Lung microvascular endothelial cell (primary cell): Measurements from ENCODE around the gene LY6G5C. TPM values are rescaled to one million over a fixed set of nuclear protein-coding genes. Genes with fewer than 3 reads are reported as not detected.

ENCODE experiments used
- DNase-seq, 2 donors: peaks; one replicate each; pipeline versions ENCODE4 v3.0.0 to v3.0.0-alpha.2; 2010; ENCODE audit warnings: low read depth in 2 of 2
- total RNA-seq: library from RNA; depleted of rRNA; stranded (reverse); fragments of >200 nt; gene quantifications from 2 replicates; pipeline ENCODE4 v1.2.1, GENCODE V29; 2014

The LY6G5C gene
- total RNA-seq, 1 donor from 2014 or later, result 1.4 TPM

DNA sequence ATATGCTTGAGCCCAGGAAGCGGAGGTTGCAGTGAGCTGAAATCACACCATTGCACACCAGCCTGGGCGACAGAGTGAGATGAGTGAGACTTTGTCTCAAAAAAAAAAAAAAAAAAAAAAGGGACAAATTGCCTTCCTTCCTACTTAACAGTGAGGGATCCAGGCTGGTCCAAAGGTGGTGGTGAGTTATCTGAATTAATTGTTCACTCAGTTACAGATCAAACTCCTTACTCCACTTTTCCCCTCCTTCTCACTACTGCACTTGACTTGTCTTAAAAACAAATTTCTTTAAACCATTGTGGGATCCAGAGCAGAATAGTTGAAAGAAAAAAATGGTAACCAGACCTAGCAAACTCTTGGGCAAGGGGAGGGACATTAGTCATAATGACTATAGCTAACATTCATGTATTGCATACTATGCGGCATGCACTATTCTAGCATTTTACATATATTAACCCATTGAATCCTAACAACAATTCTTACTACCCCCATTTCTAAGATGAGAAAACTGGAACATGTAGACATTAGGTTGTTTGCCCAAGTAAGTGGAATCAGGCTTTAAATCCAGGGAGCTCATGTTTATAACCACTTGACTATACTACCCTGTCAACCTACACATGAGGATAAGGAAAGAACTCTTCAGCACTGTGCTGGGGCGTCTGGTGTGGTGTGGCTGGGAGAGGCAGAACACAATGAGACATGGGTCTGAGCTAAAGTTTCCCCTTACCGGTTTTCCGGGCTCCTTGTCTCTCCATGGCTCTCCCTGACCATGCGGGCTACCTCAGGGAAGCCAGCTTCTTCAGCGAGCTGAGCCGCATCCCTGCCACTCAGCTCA lies 17.5 kb downstream of the LY6G5C start:
- no peak for DNase-seq

DNA sequence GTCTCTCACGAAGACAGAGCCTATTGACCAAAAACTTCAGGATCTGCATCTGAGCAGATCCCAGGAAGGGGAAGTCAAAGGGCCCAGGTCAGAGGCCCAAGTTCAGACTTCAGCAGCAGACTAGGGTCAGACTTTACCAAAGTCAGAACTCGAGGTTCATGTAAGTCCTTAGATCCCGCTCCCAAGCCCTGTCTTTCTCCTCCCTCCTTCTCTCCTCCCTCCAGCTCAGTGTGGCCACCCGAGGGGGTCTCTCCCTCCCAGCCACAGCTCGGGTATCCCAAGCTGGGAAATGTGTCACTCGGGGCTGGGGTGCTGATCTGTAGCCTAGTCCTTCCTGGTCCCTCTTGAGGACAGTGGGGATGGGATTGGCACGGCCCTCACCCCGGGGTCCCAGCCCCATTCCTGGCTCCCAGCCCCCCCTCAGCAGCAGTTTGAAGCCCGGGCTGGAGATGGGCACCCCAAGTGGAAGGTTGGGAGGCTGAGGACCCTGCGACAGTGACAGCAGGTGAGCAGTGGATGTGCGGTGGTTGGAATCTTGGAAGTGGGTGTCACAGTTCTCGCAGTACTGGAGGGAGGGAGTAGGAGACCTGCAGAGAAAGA lies 18.6 kb downstream of the LY6G5C start:
- no peak for DNase-seq

DNA sequence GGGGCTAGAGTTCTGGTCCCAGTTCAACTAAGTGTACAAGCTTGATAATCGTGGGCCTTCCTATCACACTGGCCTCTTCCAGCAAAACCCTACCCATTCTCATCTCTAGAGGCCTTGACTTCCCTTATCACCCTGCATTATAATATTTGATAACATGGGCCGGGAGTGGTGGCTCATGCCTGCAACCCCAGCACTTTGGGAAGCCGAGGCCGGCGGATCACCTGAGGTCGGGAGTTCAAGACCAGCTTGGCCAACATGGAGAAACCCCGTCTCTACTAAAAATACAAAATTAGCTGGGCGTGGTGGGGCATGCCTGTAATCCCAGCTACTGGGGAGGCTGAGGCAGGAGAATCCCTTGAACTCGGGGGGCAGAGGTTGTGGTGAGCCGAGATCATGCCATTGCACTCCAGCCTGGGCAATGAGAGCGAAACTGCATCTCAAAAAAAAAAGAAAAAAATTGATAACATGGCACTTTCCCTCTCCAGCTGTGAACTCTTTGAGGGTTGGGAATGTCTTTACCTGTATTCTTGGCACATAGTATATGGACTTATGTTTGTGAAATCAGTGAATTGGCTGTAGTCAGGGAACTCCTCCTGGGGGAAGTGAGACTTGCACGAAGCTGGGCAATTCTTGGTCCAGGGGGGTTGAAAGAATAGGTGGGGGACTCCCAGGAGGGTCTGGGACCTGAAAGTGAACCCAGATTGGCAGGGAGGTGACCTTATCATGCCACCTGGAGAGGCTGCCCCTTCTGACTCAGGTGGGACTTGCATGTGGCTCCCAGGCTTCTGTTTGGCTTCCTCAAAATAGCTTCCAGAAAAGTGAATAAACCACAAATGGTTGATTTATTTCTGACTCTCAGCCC lies 19.4 kb downstream of the LY6G5C start:
- no peak for DNase-seq

DNA sequence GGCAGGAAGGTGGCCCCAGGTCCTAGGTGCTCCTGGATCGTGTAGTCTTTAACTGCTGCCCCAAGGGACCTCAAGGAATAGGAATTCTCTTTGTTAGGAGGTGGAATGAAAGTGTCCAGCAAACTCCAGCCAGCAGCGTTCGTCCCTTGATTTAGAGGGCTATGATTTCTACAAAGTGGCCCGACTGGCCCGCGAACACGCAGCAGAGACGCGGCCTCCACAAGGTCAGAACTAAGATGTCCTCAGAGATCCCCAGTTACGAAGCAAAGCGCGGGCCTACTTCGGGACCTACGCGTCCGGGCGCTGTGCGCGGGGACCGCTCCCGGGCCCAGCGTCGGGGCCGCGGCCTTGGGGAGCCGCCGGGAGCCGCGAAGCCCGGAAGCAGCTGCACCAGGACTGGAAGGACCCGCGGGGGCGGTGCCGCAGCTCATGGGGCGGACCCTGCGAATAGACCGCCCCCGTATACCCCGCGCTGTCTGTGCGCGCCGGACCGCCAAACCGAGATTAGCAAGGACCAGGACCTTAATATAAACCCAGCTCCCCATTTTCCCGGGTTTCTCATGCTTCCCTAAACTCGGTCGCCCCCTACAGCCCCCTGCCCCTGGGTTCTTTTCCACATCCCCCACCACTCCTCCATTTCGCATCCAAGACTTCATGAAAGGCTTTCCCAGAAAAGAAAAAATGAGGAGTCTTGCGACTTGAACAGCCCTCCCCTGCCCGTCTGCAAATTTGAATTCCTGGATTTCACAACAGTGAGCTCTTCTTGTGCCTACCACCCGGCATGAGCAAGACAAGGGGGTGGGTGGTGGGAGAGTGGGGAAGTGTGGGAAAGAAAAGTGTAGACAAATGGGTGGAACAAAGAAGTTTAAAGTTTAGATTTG lies 20.2 kb downstream of the LY6G5C start, which contains the start of gene C6orf47:
Gene C6orf47 (minus strand): TSS at position 398 of the 881 bp plus-strand sequence. CDS start 831 bp downstream, outside the sequence.
- DNase-seq, result peak; percentile 86 to 88

DNA sequence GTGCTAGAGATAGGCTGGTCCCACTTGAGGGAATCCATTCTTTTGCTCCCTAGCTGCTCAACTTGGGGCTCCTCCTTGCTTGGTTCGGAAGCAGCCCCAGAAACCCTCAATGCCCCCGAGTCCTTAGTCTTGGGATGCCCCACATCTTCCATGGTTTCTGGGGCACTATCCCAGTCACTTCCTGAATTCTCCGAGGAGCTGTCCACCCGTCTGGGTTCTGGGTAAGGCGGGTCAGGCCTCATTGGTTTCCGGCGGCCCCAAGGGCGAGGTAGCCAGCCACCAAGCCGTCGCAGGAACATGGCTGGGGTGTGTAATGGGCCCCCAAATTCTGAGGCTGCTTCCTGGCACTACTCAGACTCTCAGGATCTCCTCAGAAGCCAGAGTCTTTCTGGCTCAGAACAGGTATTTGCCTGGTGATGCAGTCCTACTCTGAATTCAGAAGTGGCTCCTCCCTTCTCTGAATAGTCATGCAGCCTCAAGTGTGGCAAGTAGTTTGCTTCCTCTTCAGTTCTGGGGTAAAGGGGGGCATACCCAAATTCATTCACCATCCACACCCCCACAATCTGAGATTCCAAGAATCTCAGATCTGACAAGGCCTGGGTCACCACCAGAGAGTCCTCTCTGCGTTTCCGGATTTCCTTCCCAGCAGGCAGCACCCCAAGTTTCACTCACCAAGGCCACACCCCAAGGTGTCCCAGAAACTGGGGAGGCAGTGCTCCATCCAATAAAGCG lies 21.1 kb downstream of the LY6G5C start:
- peak in 1 of 2 donors; percentile 56 for DNase-seq

DNA sequence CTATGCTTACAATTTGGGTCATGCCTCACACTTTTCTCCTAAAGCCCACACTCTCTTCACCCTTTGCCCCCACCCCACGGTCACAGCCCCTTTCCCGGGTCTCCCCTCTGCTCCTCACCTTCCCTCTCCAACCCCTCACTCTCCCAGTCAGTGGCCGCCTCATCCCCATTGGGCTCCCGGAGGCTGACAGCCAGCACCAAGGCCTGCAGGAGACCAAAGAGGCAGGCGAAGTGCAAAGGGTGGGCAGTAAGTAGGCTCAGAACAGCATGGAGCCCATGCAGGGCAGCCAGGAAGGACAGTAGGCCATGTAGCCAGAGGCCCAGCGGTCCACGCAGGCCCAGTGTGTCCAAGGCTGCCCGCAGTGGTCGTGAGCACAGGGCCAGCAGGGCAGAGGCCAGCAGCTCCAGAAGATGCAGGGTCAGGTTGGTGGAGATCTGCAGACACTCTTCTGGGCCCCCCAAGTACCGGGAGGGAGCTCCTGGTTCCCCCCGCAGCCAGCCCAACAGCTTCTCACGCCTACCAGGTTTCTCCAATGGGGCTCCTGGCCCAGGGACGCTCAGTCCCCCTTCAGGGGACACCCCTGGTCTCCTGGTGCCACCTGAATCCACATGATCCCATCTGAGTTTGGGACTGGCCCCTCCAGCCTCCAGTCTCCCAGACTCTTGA lies 21.8 kb downstream of the LY6G5C start:
- no peak for DNase-seq

DNA sequence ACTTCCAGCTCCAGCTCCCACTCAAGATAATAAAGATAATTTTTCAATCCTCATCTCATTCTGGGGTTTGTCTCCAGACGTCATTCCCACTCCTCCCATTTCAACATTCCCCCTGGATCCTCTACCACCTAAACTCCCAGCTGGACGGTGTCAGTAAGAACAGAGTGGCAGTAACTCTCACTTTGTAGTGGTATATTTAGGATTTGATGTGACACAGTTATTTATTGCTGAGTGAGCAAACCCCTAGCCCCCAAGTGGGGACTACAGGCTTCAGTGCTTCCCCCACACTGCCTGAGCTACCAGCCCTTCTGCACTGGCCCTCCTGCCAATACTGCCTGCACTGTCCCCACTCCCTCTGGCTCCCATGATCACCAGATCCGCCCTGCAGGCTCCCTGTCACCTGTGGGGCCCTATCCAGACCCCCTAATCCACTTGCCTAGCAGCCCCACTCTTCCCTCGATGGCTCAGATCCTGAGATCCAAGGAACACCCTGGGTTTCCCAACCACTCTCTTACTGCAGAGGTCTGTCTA lies 22.6 kb downstream of the LY6G5C start:
- DNase-seq, result no peak

DNA sequence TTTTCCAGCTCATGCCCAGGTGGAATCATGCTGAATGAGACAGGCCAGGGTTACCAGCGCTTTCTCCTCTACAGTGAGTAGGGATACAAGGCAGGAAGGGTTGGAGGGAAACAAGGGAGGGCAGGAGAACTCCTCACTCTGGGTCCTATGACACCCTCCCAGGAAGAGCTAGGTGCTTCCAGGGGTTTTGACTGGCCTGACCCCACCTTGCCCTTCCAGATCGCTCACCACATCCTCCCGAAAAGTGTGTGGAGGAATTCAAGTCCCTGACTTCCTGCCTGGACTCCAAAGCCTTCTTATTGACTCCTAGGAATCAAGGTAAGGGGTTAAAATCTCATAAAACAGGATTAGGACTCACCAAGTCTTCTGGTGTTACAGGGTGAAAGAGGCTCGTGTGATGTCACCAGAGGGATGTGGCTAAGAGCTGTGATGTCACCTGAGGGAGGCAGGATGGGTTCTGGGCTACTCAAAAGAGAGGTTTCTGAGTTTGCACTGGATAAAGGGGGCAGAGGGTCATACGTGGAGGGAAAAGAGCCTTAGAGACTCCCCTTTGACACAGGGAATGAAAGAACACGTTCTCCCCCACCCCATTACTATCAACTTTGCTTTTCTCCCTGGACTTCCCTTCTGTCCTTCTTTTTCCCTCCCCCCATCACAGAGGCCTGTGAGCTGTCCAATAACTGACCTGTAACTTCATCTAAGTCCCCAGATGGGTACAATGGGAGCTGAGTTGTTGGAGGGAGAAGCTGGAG lies 23.3 kb downstream of the LY6G5C start:
- no peak for DNase-seq

DNA sequence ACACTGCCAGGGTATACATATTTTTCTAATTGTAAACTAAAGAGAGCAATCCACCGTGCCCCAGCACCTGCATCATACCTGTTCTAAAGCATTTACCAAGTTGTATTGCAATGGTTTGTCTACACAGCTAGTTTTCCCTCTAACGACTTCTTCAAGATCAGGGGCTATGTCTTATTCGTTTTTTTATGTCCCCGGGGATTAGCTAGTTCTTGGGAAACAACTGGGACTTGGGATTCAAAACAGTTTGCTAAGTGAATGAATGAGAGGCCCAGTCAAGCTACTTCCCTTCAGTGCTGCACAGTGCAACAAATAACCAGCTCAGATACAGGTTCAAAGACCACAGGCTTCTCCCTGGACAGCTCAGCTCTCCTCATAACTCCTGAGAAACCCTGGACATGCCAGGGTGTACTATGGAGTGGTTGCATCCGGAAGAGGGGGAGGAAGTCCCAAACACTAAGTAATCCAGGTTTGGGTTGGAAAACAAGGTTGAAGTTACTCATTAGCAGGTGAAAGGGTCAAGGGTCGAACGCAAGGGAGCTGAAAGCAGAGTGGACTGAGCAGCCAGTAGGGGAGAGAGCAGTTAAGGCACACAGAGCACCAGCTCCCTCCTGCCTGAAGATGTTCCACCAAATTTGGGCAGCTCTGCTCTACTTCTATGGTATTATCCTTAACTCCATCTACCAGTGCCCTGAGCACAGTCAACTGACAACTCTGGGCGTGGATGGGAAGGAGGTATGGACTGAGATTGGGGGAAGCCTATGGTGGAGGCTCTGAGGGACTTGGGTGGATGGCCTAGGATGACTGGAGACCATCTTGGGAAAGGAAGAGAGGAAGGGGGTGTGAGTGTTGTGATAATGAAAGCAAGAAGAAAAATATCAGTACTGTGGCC lies 25.3 kb downstream of the LY6G5C start, which contains the start of gene APOM:
Gene APOM (plus strand): TSS at position 546 of the 889 bp plus-strand sequence. CDS start 73 bp downstream, at position 619.
- no peak for DNase-seq

DNA sequence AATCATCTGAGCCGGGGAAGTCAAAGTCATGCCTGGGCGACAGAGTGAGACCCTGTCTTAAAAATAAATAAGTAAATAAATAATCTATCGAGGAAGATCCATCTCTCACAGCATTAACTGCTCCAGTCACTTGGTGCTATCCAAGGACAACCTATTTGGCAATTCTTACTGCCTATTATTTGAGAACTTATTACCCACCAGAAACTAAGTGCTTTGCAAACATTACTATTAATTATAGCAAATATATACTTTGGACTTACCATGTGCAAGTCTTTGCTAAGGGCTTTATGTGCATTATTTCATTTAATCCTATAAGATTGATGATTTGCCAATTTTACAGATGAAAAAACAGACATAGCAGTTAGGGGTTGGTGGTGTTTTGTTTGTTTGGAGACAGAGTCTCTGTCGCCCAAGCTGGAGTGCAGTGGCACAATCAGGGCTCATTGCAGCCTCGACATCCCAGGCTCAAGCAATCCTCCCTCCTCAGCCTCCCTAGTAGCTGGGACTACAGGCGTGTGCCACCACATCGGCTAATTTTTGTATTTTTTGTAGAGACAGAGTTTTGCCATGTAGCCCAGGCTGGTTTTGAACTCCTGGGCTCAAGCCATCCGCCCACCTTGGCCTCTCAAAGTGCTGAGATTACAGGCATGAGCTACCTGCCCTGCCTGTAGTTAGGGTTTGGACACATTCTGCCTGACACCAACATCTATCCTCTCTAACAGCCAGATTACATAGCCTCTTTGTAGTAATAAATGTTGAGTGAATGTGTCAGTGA lies 26.1 kb downstream of the LY6G5C start:
- DNase-seq, result no peak

DNA sequence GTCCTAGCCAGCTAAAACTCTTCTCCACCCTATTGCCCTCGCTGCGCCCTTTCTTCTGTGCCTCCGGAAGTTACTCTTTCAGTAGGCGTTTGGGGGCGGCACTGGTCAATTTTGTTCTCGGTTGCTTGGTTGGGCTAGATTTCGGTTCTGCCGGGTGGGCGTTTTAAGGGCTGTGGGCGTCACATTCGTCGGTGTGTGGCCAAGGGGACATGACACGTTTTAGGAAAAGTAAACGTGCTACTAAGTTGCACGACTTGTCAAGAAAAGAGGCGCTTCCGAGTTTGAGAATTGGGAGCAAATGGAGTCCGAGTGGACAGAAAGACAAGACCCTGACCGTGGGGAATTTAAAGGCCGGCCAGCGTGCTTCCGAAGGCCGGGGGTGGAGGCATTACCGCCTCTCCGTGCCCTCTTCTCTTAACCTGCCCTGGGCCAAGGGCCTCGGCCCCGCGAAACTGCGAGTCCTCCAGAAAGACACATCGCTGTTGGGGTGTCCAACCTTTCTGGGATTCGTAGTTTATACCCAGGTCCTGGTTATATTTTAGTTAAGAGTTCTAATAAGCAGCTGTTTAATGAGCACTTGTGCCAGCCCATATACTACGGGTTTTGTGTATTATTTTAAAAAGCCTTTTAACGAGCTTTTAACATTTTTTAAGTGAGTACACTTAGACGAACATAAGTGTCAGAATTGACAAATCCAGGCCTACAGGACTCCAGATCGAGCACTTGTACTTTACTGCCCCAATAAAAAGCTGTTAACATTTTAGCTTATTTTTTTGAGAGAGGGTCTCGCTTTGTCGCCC lies 27.7 kb downstream of the LY6G5C start:
- DNase-seq, result peak; percentile 90 to 93

DNA sequence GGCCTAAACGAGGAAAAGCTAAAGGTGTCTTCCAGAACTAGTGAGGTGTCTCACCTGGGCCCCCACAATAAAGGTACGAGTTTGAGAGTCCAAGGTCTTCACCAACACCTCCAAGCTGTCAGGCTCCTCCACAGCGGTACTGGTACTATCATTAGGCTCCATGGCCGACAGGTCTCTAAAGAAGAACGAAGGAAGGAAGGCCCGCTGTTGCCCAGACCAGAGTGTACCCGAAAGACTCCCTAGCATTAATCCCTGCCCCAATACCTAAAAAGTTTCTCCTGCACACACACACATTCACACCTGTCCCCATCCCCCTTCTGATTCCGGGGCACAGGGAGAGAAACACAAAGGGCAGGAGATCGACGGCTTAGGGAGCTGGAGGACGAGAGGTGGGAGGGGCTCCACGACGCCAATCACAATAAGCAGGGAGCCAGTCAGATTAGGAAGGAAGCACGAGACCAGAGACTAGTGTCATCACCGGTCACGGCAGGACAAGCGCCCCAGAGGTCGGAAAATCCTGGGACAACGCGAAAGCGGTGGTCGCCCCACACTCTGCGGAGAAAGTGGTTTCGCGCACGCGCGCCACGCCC lies 29.2 kb downstream of the LY6G5C start:
- DNase-seq, result peak; percentile 90 to 97

DNA sequence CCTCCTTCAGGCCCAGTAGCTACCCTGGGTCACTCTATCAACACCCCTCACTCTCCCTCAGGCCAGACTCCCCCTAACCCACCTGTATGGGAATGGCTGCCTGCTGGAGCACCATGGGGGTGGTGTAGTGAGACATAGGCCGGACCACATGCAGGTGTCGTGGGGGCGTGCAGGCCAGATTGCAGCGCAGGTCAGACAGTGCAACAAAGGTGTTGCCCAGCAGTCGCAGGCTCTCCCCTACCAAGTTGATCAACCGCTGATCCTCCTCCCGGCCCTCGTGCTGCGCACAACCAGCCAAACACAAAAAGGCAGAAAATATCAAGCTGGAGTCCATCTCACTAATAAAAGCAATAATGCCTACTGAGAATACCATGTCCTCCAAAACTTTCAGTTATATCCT lies 35.5 kb downstream of the LY6G5C start:
- no peak for DNase-seq

DNA sequence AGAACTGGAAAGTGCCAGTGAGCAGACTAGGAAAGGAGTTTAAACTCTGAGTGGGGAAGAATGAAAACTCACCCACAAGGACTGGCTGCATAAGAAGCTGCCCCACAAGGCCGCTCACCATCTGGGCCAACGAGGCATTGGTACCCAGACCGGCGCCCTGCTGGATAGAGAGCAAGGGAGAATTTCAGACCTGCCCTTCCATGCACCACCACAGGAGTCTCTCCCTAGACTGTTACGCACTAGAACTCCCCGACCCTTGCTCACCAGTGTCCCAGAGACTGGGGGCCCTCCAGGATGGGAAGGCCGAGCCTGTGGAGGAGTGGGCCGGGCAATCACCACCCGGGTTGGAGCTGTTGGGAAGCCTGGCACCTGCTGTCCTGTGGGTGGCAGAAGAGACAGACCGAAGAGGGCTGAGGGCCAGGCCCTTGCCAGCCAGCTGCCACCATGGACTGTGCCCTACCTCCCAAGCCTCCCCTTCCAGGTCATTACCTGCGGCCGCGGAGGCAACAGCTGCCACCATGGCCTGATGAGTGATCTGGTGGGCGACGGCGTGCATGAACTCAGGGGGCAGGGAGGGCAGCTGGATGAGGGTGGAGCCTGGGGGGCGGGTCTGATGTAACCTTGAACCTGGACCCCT lies 36.9 kb downstream of the LY6G5C start:
- DNase-seq, result no peak
